Choroid plexus epithelial cell (primary cell): Measurements from ENCODE around the gene GALR3.

Experiments
- DNase-seq: peaks from one replicate; pipeline ENCODE4 v3.0.0-alpha.2; 2010; ENCODE audit warnings: low read depth
- H3K4me3 ChIP-seq: 2 replicates; pipeline ENCODE4 v1.5.1; 2011; ENCODE audit warnings: low read depth, mild to moderate bottlenecking, control low read depth, low read length, moderate library complexity
- CTCF ChIP-seq: conservative IDR thresholded peaks from 2 replicates; pipeline ENCODE4 v1.5.1; 2011; ENCODE audit warnings: low read depth, mild to moderate bottlenecking, control low read depth, inconsistent platforms, low read length, moderate library complexity

The GALR3 gene

GRCh38 chr22:37824674-37825641, 1.8 kb downstream of the GALR3 start:
- H3K4me3 ChIP-seq: peak overlapping the region; percentile 39
- peak; percentile 24 for DNase-seq
- TF ChIP-seq CTCF: no peak

GRCh38 chr22:37827056-37827455, 3.9 kb downstream of the GALR3 start:
- no peak for TF ChIP-seq CTCF
- no peak overlapping the region for H3K4me3 ChIP-seq
- no peak for DNase-seq

GRCh38 chr22:37830093-37830842, 7.1 kb downstream of the GALR3 start:
- DNase-seq: no peak
- TF ChIP-seq CTCF: no peak
- no peak overlapping the region for H3K4me3 ChIP-seq

GRCh38 chr22:37831472-37831871, 8.3 kb downstream of the GALR3 start:
- no peak overlapping the region for H3K4me3 ChIP-seq
- TF ChIP-seq CTCF: no peak
- DNase-seq: no peak

GRCh38 chr22:37832022-37832857, 9.1 kb downstream of the GALR3 start:
- H3K4me3 ChIP-seq: no peak overlapping the region
- DNase-seq: no peak
- no peak for TF ChIP-seq CTCF

GRCh38 chr22:37842015-37842793, 19.0 kb downstream of the GALR3 start:
- DNase-seq: no peak
- H3K4me3 ChIP-seq: no peak overlapping the region
- no peak for TF ChIP-seq CTCF
